ENCODE measurements around the gene NELL1.

NELL1 gene

GRCh38 chr11:21142007-21142406 is 472.6 kb downstream of the NELL1 start:
- no peaks in the 10 kb centered on the region for H3K4me1 ChIP-seq
- no peak overlapping the region for H2AFZ ChIP-seq
- no peak overlapping the region for H3K27ac ChIP-seq
- H3K27me3 ChIP-seq (ENCODE audit: control insufficient read depth, insufficient read depth, low read length), result no peaks in the 10 kb centered on the region
- H3K4me2 ChIP-seq (ENCODE audit: low read length), result no peak overlapping the region
- H3K4me3 ChIP-seq (ENCODE audit: low read depth, low read length), result no peak overlapping the region
- no peaks in the 10 kb centered on the region for H3K9me3 ChIP-seq (ENCODE audit: control insufficient read depth, low read length)
- H3K9ac ChIP-seq, result no peak overlapping the region
- H3K36me3 ChIP-seq (ENCODE audit: control insufficient read depth, insufficient read depth, low read length), result no peaks in the 10 kb centered on the region
- no peak for TF ChIP-seq CTCF (IDR thresholded peaks at IDR 0.05)
- H3K79me2 ChIP-seq, result no peaks in the 10 kb centered on the region

- Histone ChIP-seq H3K4me1 (no peaks in the 10 kb centered on the region), H3K9me3 (ENCODE audit: control insufficient read depth, low read length) (no peaks in the 10 kb centered on the region), H3K79me2 (no peaks in the 10 kb centered on the region), H3K36me3 (ENCODE audit: control insufficient read depth, insufficient read depth, low read length) (no peaks in the 10 kb centered on the region), H3K27me3 (ENCODE audit: control insufficient read depth, insufficient read depth, low read length) (no peaks in the 10 kb centered on the region), H3K27ac (no peak overlapping the region), H3K4me2 (ENCODE audit: low read length) (no peak overlapping the region), H2AFZ (no peak overlapping the region), H3K9ac (no peak overlapping the region), H3K4me3 (ENCODE audit: low read depth, low read length) (no peak overlapping the region)
- TF ChIP-seq CTCF (IDR thresholded peaks at IDR 0.05), result no peak
These were observed 475.1 kb downstream of the NELL1 start for GRCh38 chr11:21144531-21144930.

GRCh38 chr11:21148376-21148775 is 479.0 kb downstream of the NELL1 start:
- Histone ChIP-seq H3K4me3 (ENCODE audit: low read depth, low read length) (no peak overlapping the region), H2AFZ (no peak overlapping the region), H3K9ac (no peak overlapping the region), H3K9me3 (ENCODE audit: control insufficient read depth, low read length) (no peaks in the 10 kb centered on the region), H3K36me3 (ENCODE audit: control insufficient read depth, insufficient read depth, low read length) (no peaks in the 10 kb centered on the region), H3K27ac (no peak overlapping the region), H3K4me2 (ENCODE audit: low read length) (no peak overlapping the region), H3K4me1 (no peaks in the 10 kb centered on the region), H3K79me2 (no peaks in the 10 kb centered on the region), H3K27me3 (ENCODE audit: control insufficient read depth, insufficient read depth, low read length) (no peaks in the 10 kb centered on the region)
- TF ChIP-seq CTCF (IDR thresholded peaks at IDR 0.05), result no peak

- H3K4me1 ChIP-seq, result no peaks in the 10 kb centered on the region
These were observed 490.8 kb downstream of the NELL1 start for GRCh38 chr11:21160140-21160539.

More at GRCh38 chr11:21160140-21160539, 490.8 kb downstream of the NELL1 start:
- Histone ChIP-seq H3K36me3 (ENCODE audit: control insufficient read depth, insufficient read depth, low read length) (no peaks in the 10 kb centered on the region), H3K4me3 (ENCODE audit: low read depth, low read length) (no peak overlapping the region), H3K79me2 (no peaks in the 10 kb centered on the region), H3K9ac (no peak overlapping the region), H3K9me3 (ENCODE audit: control insufficient read depth, low read length) (no peaks in the 10 kb centered on the region), H3K27ac (no peak overlapping the region), H3K4me2 (ENCODE audit: low read length) (no peak overlapping the region), H3K27me3 (ENCODE audit: control insufficient read depth, insufficient read depth, low read length) (no peaks in the 10 kb centered on the region), H2AFZ (no peak overlapping the region)
- no peak for TF ChIP-seq CTCF (IDR thresholded peaks at IDR 0.05)
